Measurements from ENCODE around the gene GASK1A.

GRCh38 chr3:43041517-43041916 is 62.4 kb downstream of the GASK1A start:
- TF ChIP-seq MXI1 (IDR thresholded peaks at IDR 0.05; ENCODE audit: borderline replicate concordance, low read depth, low read length) (no peak), POLR2A (IDR thresholded peaks at IDR 0.05; ENCODE audit: low read depth, low read length) (no peak), CTCF (conservative IDR thresholded peaks at IDR 0.05; ENCODE audit: low read depth, low read length) (no peak), RAD21 (IDR thresholded peaks at IDR 0.05; ENCODE audit: low read length) (no peak), CHD1 (IDR thresholded peaks at IDR 0.05; ENCODE audit: low read depth, low read length) (no peak)

Measured in IMR-90 (cell line).